HUES6 (cell line): ENCODE results near the gene BANF2.

Experiments used
- H3K27ac ChIP-seq: 2 replicates; pipeline ENCODE4 v1.7.0; 2013; ENCODE audit warnings: low read depth, mild to moderate bottlenecking, low read length, inconsistent platforms
- H3K27me3 ChIP-seq: 2 replicates; pipeline ENCODE4 v1.6.1; 2013; ENCODE audit warnings: low read length; ENCODE audit not compliant: control insufficient read depth, insufficient read depth
- H3K36me3 ChIP-seq: 2 replicates; pipeline ENCODE4 v1.6.1; 2013; ENCODE audit warnings: low read length; ENCODE audit not compliant: control insufficient read depth, insufficient read depth
- H3K4me1 ChIP-seq: 2 replicates; pipeline ENCODE4 v1.6.1; 2013; ENCODE audit warnings: low read length; ENCODE audit not compliant: control insufficient read depth, insufficient read depth
- H3K4me3 ChIP-seq: 2 replicates; pipeline ENCODE4 v1.5.1; 2013; ENCODE audit warnings: low read depth, low read length
- H3K9ac ChIP-seq: one replicate; pipeline ENCODE4 v1.6.1; 2013; ENCODE audit warnings: mild to moderate bottlenecking, low read length
- H3K9me3 ChIP-seq: 2 replicates; pipeline ENCODE4 v1.6.1; 2013; ENCODE audit warnings: low read depth, low read length; ENCODE audit not compliant: control insufficient read depth, insufficient read depth

The BANF2 gene

DNA sequence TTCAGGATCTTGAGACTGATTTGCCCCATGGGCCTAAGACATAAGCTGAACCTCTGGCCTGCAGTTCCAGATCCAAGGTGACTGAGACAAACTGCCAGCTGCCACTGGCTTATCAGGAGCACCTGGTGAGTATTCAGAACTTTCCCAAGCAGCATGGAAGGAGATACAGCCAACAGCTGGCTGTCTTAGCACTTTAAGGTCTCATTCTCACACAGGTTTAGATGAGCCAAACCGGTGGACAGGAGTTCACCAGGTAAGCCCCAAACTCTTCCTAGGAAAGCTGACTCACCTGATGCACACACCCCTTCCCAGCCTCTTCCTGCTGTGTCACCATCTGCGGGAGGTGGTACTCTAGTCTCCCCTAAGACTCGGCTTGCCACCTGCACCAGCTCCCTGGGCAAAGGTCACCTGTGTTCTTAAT, at the start of gene BANF2:
TSS of gene BANF2 (plus strand) at position 36 of the 421 bp plus-strand sequence. CDS start 25,060 bp downstream, outside the sequence.
- Histone ChIP-seq H3K4me3 (no peak within 1 kb of the TSS), H3K9me3 (no peaks in the 10 kb centered on the region; the same call in 1 of the 2 replicates), H3K9ac (no peak within 1 kb of the TSS), H3K27ac (no peak within 1 kb of the TSS), H3K27me3 (no peaks in the 10 kb centered on the region), H3K36me3 (no peaks in the 10 kb centered on the region), H3K4me1 (no peaks in the 10 kb centered on the region)

GRCh38 chr20:17650301-17651128, 49.3 kb upstream of the BANF2 start:
- no peak overlapping the region for H3K9ac ChIP-seq
- no peak overlapping the region for H3K4me3 ChIP-seq
- no peaks in the 10 kb centered on the region for H3K9me3 ChIP-seq
- H3K36me3 ChIP-seq: peaks cover 28% of the 10 kb centered on the region
- H3K27ac ChIP-seq: no peak overlapping the region
- H3K27me3 ChIP-seq: no peaks in the 10 kb centered on the region
- peaks cover 51% of the 10 kb centered on the region for H3K4me1 ChIP-seq

DNA sequence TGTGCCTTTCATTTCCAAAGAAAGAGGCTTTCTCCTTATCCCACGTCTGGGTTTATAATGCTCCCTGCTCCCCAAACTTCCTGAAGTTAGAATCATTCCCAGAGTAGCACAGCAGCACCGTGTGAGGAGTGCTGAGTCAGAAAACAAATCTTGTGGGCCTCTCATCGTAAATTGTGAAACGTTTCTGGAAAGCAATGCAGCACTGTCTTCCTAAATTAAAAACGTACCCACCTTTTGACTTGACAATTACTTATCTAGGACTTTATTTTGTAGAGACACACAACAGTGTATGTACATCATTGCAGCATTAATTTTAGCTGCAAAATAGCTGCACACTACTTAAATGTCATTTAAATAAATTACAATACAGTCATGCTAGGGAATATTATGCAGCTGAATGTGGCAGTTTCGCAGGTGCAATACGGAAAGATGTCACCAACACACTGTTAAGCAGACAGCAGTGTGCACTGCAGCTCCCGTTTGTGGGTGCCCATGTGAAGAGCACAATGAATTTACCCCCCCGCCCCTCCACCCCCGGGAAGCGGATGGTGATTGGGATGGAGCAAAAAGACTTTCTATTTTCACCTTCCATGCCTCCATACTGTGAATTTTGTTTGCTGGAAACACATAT, 48.5 kb upstream of the BANF2 start:
- no peak overlapping the region for H3K4me3 ChIP-seq
- H3K9ac ChIP-seq: no peak overlapping the region
- no peaks in the 10 kb centered on the region for H3K9me3 ChIP-seq
- H3K36me3 ChIP-seq: peaks cover 30% of the 10 kb centered on the region
- H3K4me1 ChIP-seq: peaks cover 51% of the 10 kb centered on the region
- no peak overlapping the region for H3K27ac ChIP-seq
- H3K27me3 ChIP-seq: no peaks in the 10 kb centered on the region

DNA sequence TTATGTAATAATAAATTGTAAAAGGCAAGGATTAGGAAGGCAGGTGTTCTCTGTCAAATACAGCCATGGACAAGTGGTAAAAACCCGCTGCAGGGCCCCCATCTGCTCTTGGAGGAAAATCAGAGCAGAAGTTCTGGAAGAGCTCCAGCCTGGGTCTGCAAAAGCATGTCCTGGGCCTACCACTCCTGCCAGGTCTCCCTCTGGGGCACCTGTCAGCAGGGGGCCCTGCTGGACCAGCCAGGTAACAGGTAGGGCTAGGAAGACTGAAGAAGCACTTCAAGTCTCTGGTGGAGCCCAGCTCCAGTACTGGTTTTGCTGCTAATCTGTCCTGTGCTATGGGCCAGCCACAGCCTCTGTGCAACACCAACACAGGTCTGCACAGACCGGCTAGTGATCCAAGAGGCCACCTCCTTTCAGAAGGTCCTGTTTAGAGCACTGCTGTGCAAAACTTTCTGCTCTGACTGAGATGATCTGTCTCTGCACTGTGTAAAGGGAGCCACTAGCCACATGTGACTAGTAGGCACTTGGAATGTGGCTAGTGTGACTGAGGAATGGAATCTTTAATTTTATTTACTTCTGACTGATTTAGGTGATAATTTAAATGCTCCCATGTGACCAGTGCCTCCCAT, 47.9 kb upstream of the BANF2 start:
- peaks cover 35% of the 10 kb centered on the region for H3K36me3 ChIP-seq
- no peaks in the 10 kb centered on the region for H3K27me3 ChIP-seq
- H3K4me1 ChIP-seq: peaks cover 51% of the 10 kb centered on the region
- no peak overlapping the region for H3K4me3 ChIP-seq
- no peak overlapping the region for H3K27ac ChIP-seq
- H3K9ac ChIP-seq: no peak overlapping the region
- no peaks in the 10 kb centered on the region for H3K9me3 ChIP-seq

DNA sequence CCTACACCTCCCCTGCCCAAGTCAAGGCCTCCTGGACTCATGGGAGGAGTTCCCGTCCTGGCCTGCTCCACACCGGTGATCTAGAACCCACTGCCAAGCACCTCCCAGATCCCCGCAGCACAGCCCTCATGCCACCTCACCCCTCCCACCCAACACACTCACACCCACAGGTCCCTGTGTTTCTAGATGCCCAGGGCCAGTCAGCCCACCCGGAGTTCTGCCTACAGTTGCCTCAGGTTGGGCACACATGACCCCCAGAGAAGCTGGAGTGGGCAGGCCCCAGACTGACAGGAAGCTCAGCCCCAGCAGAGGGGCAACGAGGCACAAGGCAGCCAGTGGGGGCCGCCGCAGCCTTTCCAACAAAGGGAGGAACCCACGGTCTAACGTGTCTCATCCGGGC, 47.4 kb upstream of the BANF2 start:
- H3K4me1 ChIP-seq: peaks cover 52% of the 10 kb centered on the region
- peaks cover 37% of the 10 kb centered on the region for H3K36me3 ChIP-seq
- H3K27me3 ChIP-seq: no peaks in the 10 kb centered on the region
- no peak overlapping the region for H3K4me3 ChIP-seq
- H3K9me3 ChIP-seq: no peaks in the 10 kb centered on the region
- H3K9ac ChIP-seq: no peak overlapping the region
- no peak overlapping the region for H3K27ac ChIP-seq

GRCh38 chr20:17653835-17654648, 45.7 kb upstream of the BANF2 start:
- peaks cover 13% of the 10 kb centered on the region; the same call in 1 of the 2 replicates for H3K9me3 ChIP-seq
- no peaks in the 10 kb centered on the region for H3K27me3 ChIP-seq
- no peak overlapping the region for H3K9ac ChIP-seq
- H3K27ac ChIP-seq: no peak overlapping the region
- no peak overlapping the region for H3K4me3 ChIP-seq
- peaks cover 45% of the 10 kb centered on the region for H3K4me1 ChIP-seq
- peaks cover 49% of the 10 kb centered on the region for H3K36me3 ChIP-seq

GRCh38 chr20:17654649-17655285, 45.0 kb upstream of the BANF2 start:
- H3K9ac ChIP-seq: no peak overlapping the region
- no peaks in the 10 kb centered on the region for H3K27me3 ChIP-seq
- peaks cover 52% of the 10 kb centered on the region for H3K36me3 ChIP-seq
- H3K4me1 ChIP-seq: peaks cover 42% of the 10 kb centered on the region
- H3K4me3 ChIP-seq: no peak overlapping the region; the same call in 1 of the 2 replicates
- peak overlapping the region; percentile 83 for H3K27ac ChIP-seq
- peaks cover 13% of the 10 kb centered on the region; the same call in 1 of the 2 replicates for H3K9me3 ChIP-seq

DNA sequence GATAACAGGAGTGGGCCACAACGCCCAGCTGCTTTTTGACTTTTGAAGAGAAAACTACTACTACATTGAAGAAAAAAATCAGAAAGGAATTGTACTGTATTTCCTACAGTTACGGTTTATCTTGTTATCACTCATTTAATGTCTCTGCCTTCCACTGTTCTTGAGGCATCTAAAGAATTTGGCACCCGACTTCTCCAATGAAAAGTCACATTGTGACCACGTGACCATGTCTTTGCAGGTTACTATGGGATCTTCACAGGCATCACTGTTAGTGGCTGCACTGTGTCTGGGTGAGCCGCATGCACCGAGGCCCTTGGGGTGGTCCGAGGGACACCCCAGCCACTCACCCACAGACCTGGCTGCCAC, 44.5 kb upstream of the BANF2 start:
- H3K9me3 ChIP-seq: peaks cover 13% of the 10 kb centered on the region; the same call in 1 of the 2 replicates
- peak overlapping the region; percentile 57 for H3K9ac ChIP-seq
- peaks cover 41% of the 10 kb centered on the region for H3K4me1 ChIP-seq
- H3K27ac ChIP-seq: peak overlapping the region; percentile 83
- peaks cover 55% of the 10 kb centered on the region for H3K36me3 ChIP-seq
- no peaks in the 10 kb centered on the region for H3K27me3 ChIP-seq
- no peak overlapping the region; the same call in 1 of the 2 replicates for H3K4me3 ChIP-seq

GRCh38 chr20:17655865-17656479, 43.8 kb upstream of the BANF2 start:
- Histone ChIP-seq H3K36me3 (peaks cover 54% of the 10 kb centered on the region), H3K9ac (peak overlapping the region; percentile 54), H3K27me3 (no peaks in the 10 kb centered on the region), H3K4me3 (no peak overlapping the region), H3K9me3 (peaks cover 13% of the 10 kb centered on the region; the same call in 1 of the 2 replicates), H3K4me1 (peaks cover 41% of the 10 kb centered on the region), H3K27ac (peak overlapping the region; percentile 83)
